ENCODE measurements around the gene EIF3CL.
"Not testable (repeated sequence)": the region's sequence is repeated elsewhere in the genome, so short reads cannot be mapped to it uniquely, and the experiment has no call there.

EIF3CL gene

GRCh38 chr16:28362600-28362999 lies 41.0 kb downstream of the EIF3CL start:
- H2BK12ac ChIP-seq (ENCODE audit: low read length in 2 of 2); H3K27ac ChIP-seq (ENCODE audit: low read length, poor library complexity, severe bottlenecking); H3K9me3 ChIP-seq (ENCODE audit: control insufficient read depth, low read length); H3K18ac ChIP-seq (ENCODE audit: low read depth in 1 of 2, low read length in 2 of 2); H4K8ac ChIP-seq (ENCODE audit: low read length); H3K23ac ChIP-seq (ENCODE audit: low read length in 2 of 2); H3K36me3 ChIP-seq (ENCODE audit: control insufficient read depth in 1 of 2, insufficient read depth in 2 of 2, low read depth in 1 of 2, low read length in 2 of 2); H2AFZ ChIP-seq (ENCODE audit: low read depth, low read length); H3K79me1 ChIP-seq (replicated peaks; ENCODE audit: low read length, poor library complexity, severe bottlenecking); H2BK5ac ChIP-seq (ENCODE audit: low read depth, low read length, poor library complexity, severe bottlenecking); H3K14ac ChIP-seq (ENCODE audit: low read length in 2 of 2); H2BK120ac ChIP-seq (ENCODE audit: low read depth, low read length); H2BK15ac ChIP-seq (ENCODE audit: low read depth, poor library complexity, severe bottlenecking); H3K27me3 ChIP-seq (ENCODE audit: control insufficient read depth in 1 of 2, insufficient read depth in 1 of 2, low read length in 2 of 2); DNase-seq; H4K91ac ChIP-seq (ENCODE audit: low read length); H3K9ac ChIP-seq (ENCODE audit: low read length); H3K4me2 ChIP-seq (ENCODE audit: low read length, poor library complexity, severe bottlenecking); H3K4ac ChIP-seq (ENCODE audit: low read depth in 1 of 2, low read length in 2 of 2); H3K4me1 ChIP-seq (ENCODE audit: control insufficient read depth, insufficient read depth, low read depth, low read length); H2AK5ac ChIP-seq (ENCODE audit: low read length, severe bottlenecking); H3K4me3 ChIP-seq (ENCODE audit: insufficient read depth in 1 of 2, low read depth in 1 of 2, low read length in 2 of 2): not testable (repeated sequence)
- 100% methylated on average over 1 of the region's 5 CpGs for WGBS

GRCh38 chr16:28338230-28338629 lies 65.4 kb downstream of the EIF3CL start:
- 96% methylated on average over 3 of the region's 6 CpGs for WGBS
- H3K4me2 ChIP-seq (ENCODE audit: low read length, poor library complexity, severe bottlenecking); H3K18ac ChIP-seq (ENCODE audit: low read depth in 1 of 2, low read length in 2 of 2); H3K36me3 ChIP-seq (ENCODE audit: control insufficient read depth in 1 of 2, insufficient read depth in 2 of 2, low read depth in 1 of 2, low read length in 2 of 2); H3K27me3 ChIP-seq (ENCODE audit: control insufficient read depth in 1 of 2, insufficient read depth in 1 of 2, low read length in 2 of 2); H3K9me3 ChIP-seq (ENCODE audit: control insufficient read depth, low read length); H3K4me3 ChIP-seq (ENCODE audit: insufficient read depth in 1 of 2, low read depth in 1 of 2, low read length in 2 of 2); H4K91ac ChIP-seq (ENCODE audit: low read length); H2BK15ac ChIP-seq (ENCODE audit: low read depth, poor library complexity, severe bottlenecking); H3K27ac ChIP-seq (ENCODE audit: low read length, poor library complexity, severe bottlenecking); H2AFZ ChIP-seq (ENCODE audit: low read depth, low read length); H3K79me1 ChIP-seq (replicated peaks; ENCODE audit: low read length, poor library complexity, severe bottlenecking); H2BK120ac ChIP-seq (ENCODE audit: low read depth, low read length); H3K23ac ChIP-seq (ENCODE audit: low read length in 2 of 2); H4K8ac ChIP-seq (ENCODE audit: low read length); H3K14ac ChIP-seq (ENCODE audit: low read length in 2 of 2); DNase-seq; H3K9ac ChIP-seq (ENCODE audit: low read length); H2BK12ac ChIP-seq (ENCODE audit: low read length in 2 of 2); H3K4me1 ChIP-seq (ENCODE audit: control insufficient read depth, insufficient read depth, low read depth, low read length); H2BK5ac ChIP-seq (ENCODE audit: low read depth, low read length, poor library complexity, severe bottlenecking); H3K4ac ChIP-seq (ENCODE audit: low read depth in 1 of 2, low read length in 2 of 2); H2AK5ac ChIP-seq (ENCODE audit: low read length, severe bottlenecking): not testable (repeated sequence)

GRCh38 chr16:28336940-28337710 lies 66.5 kb downstream of the EIF3CL start:
- 40% methylated on average over 1 of the region's 5 CpGs for WGBS
- H3K27me3 ChIP-seq (ENCODE audit: control insufficient read depth in 1 of 2, insufficient read depth in 1 of 2, low read length in 2 of 2); H3K27ac ChIP-seq (ENCODE audit: low read length, poor library complexity, severe bottlenecking); H2BK5ac ChIP-seq (ENCODE audit: low read depth, low read length, poor library complexity, severe bottlenecking); DNase-seq; H3K4me3 ChIP-seq (ENCODE audit: insufficient read depth in 1 of 2, low read depth in 1 of 2, low read length in 2 of 2); H2BK15ac ChIP-seq (ENCODE audit: low read depth, poor library complexity, severe bottlenecking); H3K23ac ChIP-seq (ENCODE audit: low read length in 2 of 2); H2BK120ac ChIP-seq (ENCODE audit: low read depth, low read length); H4K8ac ChIP-seq (ENCODE audit: low read length); H3K14ac ChIP-seq (ENCODE audit: low read length in 2 of 2); H3K79me1 ChIP-seq (replicated peaks; ENCODE audit: low read length, poor library complexity, severe bottlenecking); H2BK12ac ChIP-seq (ENCODE audit: low read length in 2 of 2); H3K4me1 ChIP-seq (ENCODE audit: control insufficient read depth, insufficient read depth, low read depth, low read length); H2AK5ac ChIP-seq (ENCODE audit: low read length, severe bottlenecking); H3K4me2 ChIP-seq (ENCODE audit: low read length, poor library complexity, severe bottlenecking); H3K4ac ChIP-seq (ENCODE audit: low read depth in 1 of 2, low read length in 2 of 2); H4K91ac ChIP-seq (ENCODE audit: low read length); H3K9me3 ChIP-seq (ENCODE audit: control insufficient read depth, low read length); H2AFZ ChIP-seq (ENCODE audit: low read depth, low read length); H3K9ac ChIP-seq (ENCODE audit: low read length); H3K36me3 ChIP-seq (ENCODE audit: control insufficient read depth in 1 of 2, insufficient read depth in 2 of 2, low read depth in 1 of 2, low read length in 2 of 2): not testable (repeated sequence)
- H3K18ac ChIP-seq (ENCODE audit: low read depth in 1 of 2, low read length in 2 of 2): peak overlapping the region in 1 of 2 experiments; percentile 8

- not testable (repeated sequence) for H2BK12ac ChIP-seq (ENCODE audit: low read length in 2 of 2); H4K91ac ChIP-seq (ENCODE audit: low read length); H2BK15ac ChIP-seq (ENCODE audit: low read depth, poor library complexity, severe bottlenecking); H3K4me1 ChIP-seq (ENCODE audit: control insufficient read depth, insufficient read depth, low read depth, low read length); H3K9ac ChIP-seq (ENCODE audit: low read length); H3K23ac ChIP-seq (ENCODE audit: low read length in 2 of 2); H3K4me2 ChIP-seq (ENCODE audit: low read length, poor library complexity, severe bottlenecking); H2AK5ac ChIP-seq (ENCODE audit: low read length, severe bottlenecking); H3K4ac ChIP-seq (ENCODE audit: low read depth in 1 of 2, low read length in 2 of 2); H3K14ac ChIP-seq (ENCODE audit: low read length in 2 of 2); H3K4me3 ChIP-seq (ENCODE audit: insufficient read depth in 1 of 2, low read depth in 1 of 2, low read length in 2 of 2); H3K36me3 ChIP-seq (ENCODE audit: control insufficient read depth in 1 of 2, insufficient read depth in 2 of 2, low read depth in 1 of 2, low read length in 2 of 2); DNase-seq; H3K79me1 ChIP-seq (replicated peaks; ENCODE audit: low read length, poor library complexity, severe bottlenecking); H2BK5ac ChIP-seq (ENCODE audit: low read depth, low read length, poor library complexity, severe bottlenecking); H3K9me3 ChIP-seq (ENCODE audit: control insufficient read depth, low read length); H4K8ac ChIP-seq (ENCODE audit: low read length); H3K27ac ChIP-seq (ENCODE audit: low read length, poor library complexity, severe bottlenecking); H3K27me3 ChIP-seq (ENCODE audit: control insufficient read depth in 1 of 2, insufficient read depth in 1 of 2, low read length in 2 of 2); H2AFZ ChIP-seq (ENCODE audit: low read depth, low read length); H2BK120ac ChIP-seq (ENCODE audit: low read depth, low read length); H3K18ac ChIP-seq (ENCODE audit: low read depth in 1 of 2, low read length in 2 of 2)
- 85% methylated on average over 6 of the region's 8 CpGs for WGBS
Measured at GRCh38 chr16:28335678-28336077, 68.0 kb downstream of the EIF3CL start.

Measured in mesenchymal stem cell (in vitro differentiated cells and primary cell).